ENCODE measurements around the gene CDK14. TPM values are rescaled to one million over a fixed set of nuclear protein-coding genes. Genes with fewer than 3 reads are reported as not detected.

Gene CDK14
- polyA plus RNA-seq, 10 donors = 19.1 to 25.8 (median 21.8) TPM

DNA sequence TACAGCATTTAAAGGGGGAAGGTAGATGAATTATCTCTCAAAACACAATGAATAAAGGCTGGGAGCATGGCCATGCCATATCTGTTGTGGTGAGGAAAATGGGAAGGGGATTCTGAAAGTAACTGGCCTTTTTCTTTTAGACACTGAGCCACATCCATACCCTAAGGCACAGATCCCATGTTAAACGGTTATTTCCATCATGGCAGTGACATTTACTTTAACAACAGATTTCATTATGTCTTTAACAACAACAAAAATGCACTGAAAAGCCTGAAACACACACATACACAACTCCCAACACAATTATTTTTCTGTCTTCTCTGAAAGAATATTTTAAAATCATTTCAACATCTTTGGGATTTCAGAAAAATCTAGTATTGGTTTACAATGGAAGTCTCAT lies 492.0 kb downstream of the CDK14 start:
- DNase-seq = no peak

DNA sequence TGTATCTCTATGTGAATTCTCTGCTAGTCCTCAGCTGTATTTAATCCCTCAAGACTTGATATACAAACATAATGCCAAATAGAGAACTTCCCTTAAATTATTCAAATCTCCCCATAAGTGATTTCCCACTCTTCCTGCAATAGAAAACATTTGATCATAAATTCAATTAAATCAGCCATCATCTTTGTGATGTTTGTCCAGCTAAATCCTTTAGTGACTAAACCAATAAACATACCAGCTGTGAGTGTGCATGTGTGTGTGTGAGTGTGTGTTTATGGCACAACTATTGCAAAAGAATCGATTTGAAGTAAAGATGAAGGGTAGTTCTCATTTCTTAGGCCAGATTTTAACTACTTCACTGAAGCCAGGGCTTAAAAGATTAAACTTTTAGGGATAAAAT lies 492.6 kb downstream of the CDK14 start:
- no peak for DNase-seq

DNA sequence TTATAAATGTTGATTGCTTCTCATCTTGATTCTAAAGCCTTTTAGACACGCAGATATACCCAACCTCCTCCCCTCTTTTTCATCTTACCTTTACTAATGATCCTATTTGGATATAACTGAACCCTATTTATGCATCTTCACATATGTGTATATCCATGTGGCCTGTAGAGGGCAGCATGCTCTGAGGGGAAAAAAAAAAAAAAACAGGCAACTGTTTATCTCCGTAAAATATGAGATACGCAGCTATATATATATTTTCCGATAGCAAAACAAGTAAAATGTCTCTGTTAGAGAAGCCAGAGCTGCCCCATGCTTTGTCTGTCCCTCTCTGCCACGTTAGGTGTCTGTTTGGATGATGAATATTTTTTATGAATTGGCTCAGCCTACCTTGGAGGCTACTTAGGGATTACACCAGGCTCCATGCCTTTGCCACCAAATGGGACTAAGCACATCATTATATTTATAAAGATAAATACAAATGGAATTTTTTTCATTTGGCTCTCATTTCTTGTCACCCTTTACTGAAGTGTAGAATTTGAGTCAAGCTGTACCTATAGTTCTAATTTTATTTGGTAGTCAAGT lies 493.4 kb downstream of the CDK14 start:
- DNase-seq = peak; percentile 47 to 76 (median 52)

DNA sequence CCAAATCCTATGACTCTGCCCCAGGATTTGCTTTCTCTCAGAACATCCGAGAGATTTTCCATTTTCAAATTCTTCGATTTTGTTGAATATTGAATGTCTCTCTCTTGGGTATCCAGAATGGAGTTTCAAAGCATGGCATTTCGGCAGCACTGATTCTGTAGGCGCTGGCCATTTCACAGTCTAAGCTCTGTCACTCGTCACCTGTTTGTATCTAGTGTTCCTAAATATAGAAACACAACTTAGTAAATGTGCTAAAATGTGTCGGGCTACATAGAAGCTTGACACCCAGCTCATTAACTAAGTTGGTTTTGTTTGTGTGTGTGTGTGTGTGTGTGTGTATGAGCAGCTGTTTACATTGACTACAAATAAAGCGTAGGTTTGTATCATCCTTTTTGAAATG lies 494.6 kb downstream of the CDK14 start:
- DNase-seq = no peak

DNA sequence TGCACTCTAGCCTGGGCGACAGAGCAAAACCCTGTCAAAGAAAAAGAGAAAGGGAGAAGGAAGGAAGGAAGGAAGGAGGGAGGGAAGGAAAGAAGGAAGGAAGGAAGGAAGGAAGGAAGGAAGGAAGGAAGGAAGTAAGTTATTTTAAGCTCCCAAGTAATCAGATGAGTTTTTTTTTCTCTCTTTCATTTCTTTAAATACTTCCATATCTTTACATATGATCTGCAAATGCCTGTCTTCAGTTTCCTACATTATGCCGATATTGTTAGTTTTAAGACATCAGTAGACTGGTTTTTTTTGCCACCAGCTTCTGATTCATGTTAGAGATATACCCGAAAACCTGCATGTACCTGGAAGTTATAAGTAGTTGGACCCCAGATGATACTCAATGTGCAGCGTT lies 495.5 kb downstream of the CDK14 start:
- no peak for DNase-seq

DNA sequence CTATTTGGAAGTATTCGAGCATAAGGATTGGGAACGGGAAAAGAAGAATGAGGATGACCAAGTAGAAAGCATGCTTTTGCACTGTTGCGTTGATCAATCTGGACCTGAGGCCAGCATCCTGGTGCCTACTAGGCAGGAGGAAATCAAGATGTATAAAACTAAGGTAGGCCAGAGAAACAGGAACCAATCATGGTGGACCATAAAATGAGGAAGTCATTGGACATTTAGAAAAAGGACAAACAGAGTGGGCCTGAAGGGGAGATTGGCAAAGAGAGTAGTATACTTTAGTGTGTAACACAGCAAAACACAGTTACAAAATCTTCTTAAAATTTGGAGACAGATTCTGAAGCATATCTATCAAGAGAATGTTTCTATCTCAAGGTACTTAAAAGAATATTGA lies 497.1 kb downstream of the CDK14 start:
- DNase-seq = no peak

DNA sequence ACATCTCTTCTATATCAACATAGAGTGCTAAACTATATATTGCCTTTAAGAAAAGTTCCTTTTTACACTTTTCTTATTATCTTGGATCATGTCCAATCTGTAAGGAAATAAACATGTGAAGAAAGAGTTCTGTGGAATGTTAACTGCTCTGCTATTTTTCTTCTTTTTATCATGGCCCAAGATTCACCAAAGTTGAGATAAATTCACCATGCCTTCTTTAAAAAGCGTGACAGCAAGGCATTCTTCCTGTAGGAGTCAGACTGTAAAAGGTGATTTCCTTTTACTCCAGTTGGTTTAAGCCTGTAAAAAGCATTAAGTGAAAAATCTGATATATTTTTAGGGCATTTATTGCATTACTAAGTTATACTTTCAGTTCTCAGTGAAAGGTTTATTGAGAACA lies 502.4 kb downstream of the CDK14 start:
- no peak for DNase-seq

DNA sequence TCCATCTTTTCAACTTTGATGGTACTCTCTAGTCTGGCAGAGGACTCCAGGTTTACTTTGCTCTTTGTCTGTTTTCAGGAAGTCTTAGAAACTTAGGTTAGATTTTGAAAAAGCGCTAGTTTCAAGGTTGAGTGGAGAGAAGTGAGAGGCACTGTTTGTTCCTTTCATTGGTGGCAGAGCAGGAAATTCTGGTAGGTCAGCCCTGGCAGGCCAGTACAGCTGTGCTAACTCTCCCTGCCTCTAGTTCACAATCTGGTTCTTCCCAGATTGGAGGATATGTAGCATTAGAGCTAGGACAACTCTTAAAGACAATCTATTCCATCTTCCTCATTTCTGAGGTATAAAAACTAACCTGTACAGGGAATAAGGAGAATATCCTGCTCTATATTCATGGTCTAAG lies 507.2 kb downstream of the CDK14 start:
- no peak for DNase-seq

DNA sequence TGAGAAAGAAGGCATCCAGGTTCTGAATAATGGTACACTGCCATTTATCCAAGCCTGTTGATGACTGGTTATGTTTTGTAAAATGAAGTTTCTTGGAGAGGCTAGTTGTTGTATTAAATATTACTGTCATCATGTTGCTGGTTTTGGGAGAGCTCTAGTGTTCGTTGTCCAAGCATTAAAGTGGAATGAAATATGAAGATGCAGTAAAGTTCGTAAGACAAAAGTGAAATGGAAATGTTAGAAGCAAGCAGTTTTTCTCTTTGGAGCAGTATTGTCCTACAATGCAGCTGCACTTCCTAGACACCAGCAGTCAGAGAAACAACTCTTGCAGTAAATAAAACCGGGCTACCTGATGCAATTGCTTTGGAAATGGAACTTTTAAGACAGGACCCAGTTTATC lies 511.3 kb downstream of the CDK14 start:
- peak; percentile 40 to 84 (median 53) for DNase-seq

DNA sequence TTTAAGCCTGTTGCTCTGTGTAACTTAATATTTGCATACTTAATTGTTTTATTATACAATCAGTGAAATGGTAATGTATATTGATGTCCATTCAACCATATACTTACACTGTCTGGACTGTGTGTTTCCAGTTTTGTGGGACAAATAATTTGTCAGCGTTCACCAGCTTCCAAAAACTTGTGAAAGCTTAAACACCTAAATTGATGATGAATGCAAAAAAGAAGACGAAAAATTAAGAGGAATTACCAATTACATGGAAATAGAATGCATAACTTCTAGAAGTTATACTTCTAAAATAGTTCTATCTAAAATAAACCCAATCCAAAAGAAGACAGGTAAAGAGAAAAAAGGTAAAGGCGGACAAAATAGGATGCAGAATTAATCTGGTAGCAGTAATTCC lies 513.1 kb downstream of the CDK14 start:
- no peak for DNase-seq

DNA sequence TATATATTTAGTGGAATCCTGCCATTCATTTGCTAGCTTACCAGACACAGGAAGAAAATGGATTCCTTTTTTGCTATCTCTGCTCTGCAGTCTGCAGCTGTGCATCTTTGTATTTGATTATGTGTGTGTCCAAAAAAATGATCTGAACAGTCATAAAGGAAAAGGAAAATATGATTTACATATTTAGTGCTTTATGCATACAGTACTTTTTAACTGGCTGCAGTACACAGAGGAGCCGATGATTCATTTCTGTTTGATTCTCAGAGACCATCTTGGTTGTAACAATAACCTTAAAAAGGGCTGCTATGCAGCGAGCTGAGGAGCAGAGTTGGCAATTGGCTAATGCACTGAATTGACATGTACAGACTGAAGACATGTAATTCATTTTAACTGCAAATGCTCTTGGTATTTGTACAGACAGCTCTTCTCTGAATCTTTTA lies 516.8 kb downstream of the CDK14 start:
- peak; percentile 47 to 77 (median 69) for DNase-seq

DNA sequence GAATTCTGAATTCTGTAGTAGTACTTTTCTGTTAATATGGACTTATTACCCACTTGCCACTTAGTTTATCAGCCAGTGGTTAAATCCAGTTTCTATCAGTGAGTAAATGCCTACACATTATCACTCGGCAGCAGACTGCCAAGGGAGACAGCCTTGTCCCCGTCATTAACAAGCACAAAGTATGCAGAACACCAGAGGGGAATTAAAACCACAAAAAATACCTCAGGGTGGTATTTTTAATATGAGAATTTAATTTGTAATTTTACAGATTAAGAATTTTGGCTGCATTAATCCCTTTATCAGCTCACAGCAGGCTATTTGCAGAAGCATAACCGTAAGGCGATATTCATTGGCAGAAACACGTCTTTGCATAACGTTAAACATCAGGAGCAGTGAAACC lies 518.1 kb downstream of the CDK14 start:
- DNase-seq = no peak

DNA sequence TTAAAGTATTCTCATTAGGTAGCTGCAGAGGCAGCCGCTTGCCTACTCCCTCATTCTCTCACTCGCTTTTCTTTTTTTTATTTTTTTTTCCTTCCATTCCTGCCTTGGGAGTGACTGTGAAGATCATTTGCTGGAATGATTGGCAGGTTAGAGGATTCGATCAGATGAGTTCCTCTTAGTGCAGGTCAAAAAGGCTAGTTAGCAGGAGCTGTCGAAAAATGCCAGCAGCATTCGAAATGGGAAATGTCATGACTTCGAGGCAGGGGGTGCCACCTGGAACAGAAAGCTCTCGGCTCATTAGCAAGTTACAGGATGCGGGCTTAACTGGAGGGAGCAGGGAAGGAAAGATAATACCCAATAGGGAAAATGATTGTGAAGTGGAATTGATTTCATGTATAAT lies 530.6 kb downstream of the CDK14 start:
- no peak for DNase-seq

DNA sequence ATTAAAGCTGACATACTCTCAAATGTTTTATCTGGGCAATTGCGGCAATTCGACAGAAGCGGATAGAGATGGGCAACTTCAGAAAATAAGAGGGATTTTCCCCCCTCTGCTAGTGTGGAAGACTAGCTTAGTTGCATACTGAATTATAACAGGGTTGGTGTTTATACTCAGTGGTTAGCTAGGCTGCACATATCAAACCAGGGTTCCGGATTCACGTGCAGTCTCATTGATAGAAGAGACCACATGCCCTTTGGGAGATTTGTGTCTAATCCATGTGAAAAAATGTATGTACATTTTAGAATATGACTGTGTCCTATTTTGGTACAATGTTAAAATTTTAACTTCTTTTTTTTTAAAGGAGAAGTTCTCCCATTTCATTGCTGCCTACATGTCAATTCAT lies 531.2 kb downstream of the CDK14 start:
- DNase-seq = no peak

DNA sequence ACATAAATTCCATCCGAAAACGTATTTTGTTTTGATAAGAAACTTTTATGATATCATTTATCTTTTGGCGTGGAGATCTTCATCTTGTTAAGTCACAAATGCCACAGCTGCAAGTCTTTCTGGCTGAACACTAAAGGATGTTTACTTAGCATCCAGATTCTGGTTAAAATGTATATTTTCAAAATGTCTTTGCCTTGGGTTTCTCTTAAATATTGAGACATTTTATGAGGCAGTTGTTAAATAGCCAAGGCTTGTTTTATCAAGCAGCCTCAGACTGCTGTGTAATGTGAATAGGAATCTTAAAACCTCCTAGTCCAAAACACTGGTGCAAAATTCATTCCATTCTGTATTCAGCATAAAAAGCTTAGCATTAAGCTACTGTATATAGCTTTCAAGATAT lies 531.8 kb downstream of the CDK14 start:
- no peak for DNase-seq

DNA sequence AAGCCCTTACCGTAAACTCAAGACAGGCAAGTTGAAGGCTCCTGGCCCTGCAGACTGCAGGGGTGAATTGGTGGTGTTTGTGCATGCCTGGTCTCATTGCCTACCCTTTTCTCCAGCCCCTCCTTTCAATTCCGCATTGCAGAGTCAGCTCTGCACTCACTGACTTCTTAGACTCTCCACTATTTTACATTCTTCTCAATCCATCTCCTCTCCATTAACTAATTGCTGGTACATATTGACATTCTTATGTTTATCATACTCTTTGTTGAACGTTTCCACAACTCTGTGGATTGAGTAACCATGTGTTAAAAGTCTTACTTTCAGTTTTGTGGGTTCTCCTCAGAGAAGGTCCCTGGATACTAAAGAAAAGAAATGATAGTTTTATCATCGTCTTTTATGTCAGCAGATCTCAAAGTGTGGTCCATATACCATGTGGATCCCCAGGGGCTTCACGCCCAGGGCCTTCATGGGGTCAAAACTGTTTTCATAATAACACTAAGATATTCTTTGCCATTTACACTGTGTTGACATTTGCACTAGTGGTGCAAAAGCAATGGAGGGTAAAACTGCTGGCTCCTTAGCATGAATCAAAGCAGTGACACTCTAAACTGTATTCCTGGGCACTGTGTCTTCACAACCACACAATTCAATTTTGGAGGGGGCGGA lies 532.7 kb downstream of the CDK14 start:
- DNase-seq = no peak

DNA sequence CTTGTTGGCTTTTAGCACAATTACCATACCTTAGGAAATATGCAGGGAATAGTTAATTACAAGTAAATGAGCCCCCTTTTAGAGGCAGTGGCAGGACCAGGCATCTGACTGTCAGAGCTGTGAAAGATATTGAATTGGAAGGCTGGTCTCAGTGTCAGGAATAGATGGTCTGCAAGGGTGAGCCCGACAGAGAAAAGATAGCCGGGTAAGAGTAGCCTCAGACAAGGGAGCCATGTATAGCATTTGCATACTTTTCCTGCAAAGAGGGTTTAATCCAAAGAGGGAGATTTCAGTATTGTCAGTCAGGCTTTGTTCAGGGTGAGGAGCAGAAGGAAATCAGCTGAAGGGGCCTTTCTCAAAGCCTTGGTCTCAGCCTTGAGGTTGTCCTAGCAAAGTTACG lies 539.2 kb downstream of the CDK14 start:
- no peak for DNase-seq

DNA sequence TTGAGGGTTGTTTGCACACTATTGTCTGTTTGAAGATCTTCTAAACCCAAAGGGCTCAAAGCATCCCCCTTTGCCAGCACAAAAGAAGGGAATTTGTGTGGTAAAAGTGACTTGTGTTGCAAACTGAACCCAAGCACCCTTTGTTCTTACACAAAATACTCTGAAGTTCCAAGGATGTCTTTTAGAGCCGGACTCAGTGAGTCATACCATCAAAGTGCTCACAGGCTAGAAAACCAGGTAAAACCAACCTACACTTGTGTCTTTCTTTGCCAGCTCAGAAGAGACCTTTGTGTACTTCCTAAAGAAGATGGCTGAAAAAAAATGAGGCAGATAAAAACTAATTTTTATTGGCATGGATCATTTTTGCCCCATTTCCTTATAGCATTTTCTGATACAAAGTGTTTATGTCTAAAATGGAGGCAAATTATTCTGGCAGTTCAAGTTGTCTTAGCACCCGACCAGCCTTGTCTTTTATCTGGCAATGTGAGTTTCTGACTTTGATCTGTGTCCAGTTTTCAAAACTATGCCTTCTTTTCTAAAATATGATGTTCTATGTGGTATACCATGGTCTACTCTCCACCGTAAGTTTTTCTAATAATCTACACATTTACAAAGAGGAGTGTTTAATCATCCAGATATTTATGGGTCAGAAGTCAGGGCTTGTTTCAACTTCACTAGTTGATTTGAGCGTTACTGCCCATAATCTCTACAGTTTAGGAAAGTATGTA lies 539.7 kb downstream of the CDK14 start:
- DNase-seq = no peak

DNA sequence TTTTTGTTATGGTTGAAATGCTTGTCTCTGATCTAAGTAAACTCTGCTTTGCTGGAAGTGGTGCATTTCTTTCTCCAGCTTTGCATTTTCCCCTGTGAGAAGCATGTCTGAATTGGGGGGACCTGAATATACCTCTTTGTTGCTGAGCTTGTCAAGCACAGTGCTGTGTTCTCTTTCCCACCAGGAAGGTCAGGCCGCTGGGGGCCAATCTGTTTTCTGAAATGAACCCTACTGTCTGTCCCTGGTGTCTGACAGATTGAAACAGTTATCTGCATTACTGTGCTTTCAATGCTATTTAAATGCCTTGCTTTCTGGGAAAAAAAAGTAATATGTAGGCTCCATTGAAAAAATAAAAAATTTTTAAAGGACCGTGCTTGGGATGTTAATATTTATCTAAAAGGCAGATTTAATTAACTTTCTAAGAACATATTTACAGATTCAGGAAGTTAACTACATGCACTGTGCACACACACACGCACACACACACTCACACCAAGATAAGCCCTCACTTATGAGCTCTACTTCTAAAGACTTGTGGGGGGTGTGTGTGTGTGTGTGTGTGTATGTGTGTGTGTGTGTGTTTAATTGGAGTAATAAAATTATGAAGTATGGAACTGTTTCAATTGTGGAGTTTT lies 541.1 kb downstream of the CDK14 start:
- no peak for DNase-seq

DNA sequence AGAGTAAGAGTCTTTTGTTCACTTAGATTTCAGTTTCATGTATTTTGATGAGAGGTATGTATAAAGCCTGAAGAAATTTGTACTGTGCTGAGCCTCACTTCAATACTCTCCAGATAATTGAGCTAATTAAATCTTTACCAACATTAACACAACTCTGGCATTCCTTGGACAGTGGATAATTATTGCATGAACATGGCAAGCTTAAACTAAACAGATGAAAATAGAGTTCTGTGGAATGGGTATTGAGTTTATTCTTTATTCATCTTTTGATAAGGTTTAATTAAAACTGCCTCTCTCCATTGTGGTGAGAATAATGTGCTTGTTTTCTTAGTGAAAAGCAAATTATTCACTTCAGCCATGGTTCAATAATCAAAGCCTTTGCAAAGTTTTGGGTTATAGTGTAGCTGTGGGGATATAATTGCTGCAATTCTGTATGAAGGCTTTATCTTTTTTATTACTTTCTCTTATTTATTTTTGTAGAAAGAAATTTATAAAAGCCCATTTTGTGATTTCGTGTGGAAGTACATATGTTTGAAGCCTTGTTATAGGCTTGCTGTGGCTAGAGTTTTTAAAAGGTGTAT lies 541.8 kb downstream of the CDK14 start:
- DNase-seq = no peak

DNA sequence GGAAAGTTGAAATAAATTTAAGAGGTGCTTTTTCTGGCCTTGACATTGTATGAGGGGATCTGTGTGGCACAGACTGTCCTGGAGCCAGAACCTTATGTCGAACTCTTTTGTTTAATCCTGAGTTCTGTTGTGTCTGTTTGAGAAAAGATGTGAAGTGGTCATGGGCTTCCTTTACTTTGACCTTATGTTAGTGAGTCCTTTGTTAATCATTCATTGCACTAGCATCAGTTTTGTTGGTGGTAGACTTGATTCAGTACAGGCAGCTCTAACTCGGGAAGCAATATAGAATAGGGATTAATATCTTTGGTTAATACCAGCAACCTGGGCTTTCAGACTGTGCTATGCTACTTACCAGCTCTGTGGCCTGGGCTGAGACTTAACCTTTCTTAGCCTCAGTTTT lies 544.2 kb downstream of the CDK14 start:
- DNase-seq = no peak

DNA sequence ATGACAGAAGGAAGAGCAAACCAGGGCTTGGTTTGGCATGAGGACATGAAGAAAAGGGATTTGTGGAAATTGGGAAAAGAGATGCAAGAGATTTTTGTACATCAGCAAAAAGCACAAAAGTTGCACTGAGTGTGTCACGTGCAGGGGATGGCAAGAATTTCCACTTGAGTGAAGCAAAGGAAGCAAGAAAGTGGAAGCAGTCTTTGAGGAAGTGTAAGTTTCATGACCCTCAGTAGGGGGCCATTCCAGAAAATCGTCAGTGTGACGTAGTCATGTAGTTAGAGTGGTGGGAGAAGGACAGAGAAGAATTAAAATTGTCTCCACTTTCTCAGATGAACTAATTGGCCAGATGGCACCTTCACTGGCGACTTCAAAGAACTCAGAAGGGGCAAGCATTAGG lies 544.9 kb downstream of the CDK14 start:
- DNase-seq = no peak

DNA sequence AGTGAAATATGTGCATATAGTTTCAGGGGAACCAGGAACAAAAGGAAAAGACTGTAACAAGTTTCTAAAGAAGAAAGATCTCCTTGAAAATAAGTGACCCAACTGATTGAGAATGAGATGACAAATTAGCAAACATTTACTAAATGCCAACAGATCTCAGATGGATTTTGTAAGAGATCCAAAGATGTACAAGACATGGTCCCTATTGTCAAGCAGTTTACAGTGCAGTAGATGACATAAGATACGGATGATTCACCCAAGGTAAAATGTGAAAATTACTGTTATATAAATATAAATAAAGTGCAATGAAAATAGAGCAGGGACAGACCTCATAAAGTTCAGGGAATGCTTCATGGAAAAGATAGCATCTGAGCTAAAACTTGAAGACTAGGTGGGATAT lies 546.6 kb downstream of the CDK14 start:
- no peak for DNase-seq
